ENCODE measurements around the gene BTBD3.

BTBD3 gene

GRCh38 chr20:11918391-11918845 lies 725 bp downstream of the BTBD3 start:
- no peak for DNase-seq (ENCODE audit: low read depth)

- no peak for DNase-seq (ENCODE audit: low read depth)
These were observed 1.3 kb downstream of the BTBD3 start for GRCh38 chr20:11918981-11919380.

GRCh38 chr20:11919581-11919980 lies 1.9 kb downstream of the BTBD3 start:
- DNase-seq (ENCODE audit: low read depth), result no peak

- DNase-seq (ENCODE audit: low read depth), result no peak
These were observed 2.4 kb downstream of the BTBD3 start for GRCh38 chr20:11920083-11920482.

GRCh38 chr20:11921321-11921720 lies 3.6 kb downstream of the BTBD3 start:
- no peak for DNase-seq (ENCODE audit: low read depth)

GRCh38 chr20:11922561-11922960 lies 4.9 kb downstream of the BTBD3 start:
- DNase-seq (ENCODE audit: low read depth), result no peak

GRCh38 chr20:11924923-11925322 lies 7.2 kb downstream of the BTBD3 start:
- no peak for DNase-seq (ENCODE audit: low read depth)

- DNase-seq (ENCODE audit: low read depth), result no peak
These were observed 8.8 kb downstream of the BTBD3 start for GRCh38 chr20:11926292-11926998.

- no peak for DNase-seq (ENCODE audit: low read depth)
These were observed 12.3 kb downstream of the BTBD3 start for GRCh38 chr20:11929947-11930346.

GRCh38 chr20:11935212-11936154 lies 17.8 kb downstream of the BTBD3 start:
- DNase-seq (ENCODE audit: low read depth), result no peak

GRCh38 chr20:11936157-11936556 lies 18.5 kb downstream of the BTBD3 start:
- no peak for DNase-seq (ENCODE audit: low read depth)

- no peak for DNase-seq (ENCODE audit: low read depth)
These were observed 19.5 kb downstream of the BTBD3 start for GRCh38 chr20:11937230-11937629.

GRCh38 chr20:11941593-11942246 lies 24.0 kb downstream of the BTBD3 start:
- DNase-seq (ENCODE audit: low read depth), result no peak

- no peak for DNase-seq (ENCODE audit: low read depth)
These were observed 26.1 kb downstream of the BTBD3 start for GRCh38 chr20:11943778-11944177.

GRCh38 chr20:11948806-11949205 lies 31.1 kb downstream of the BTBD3 start:
- no peak for DNase-seq (ENCODE audit: low read depth)

GRCh38 chr20:11949711-11950110 lies 32.0 kb downstream of the BTBD3 start:
- no peak for DNase-seq (ENCODE audit: low read depth)

- DNase-seq (ENCODE audit: low read depth), result no peak
These were observed 34.0 kb downstream of the BTBD3 start for GRCh38 chr20:11951696-11952095.

- DNase-seq (ENCODE audit: low read depth), result no peak
These were observed 34.9 kb downstream of the BTBD3 start for GRCh38 chr20:11952639-11953038.

GRCh38 chr20:11957911-11958310 lies 40.2 kb downstream of the BTBD3 start:
- DNase-seq (ENCODE audit: low read depth), result no peak

GRCh38 chr20:11958855-11959254 lies 41.2 kb downstream of the BTBD3 start:
- DNase-seq (ENCODE audit: low read depth), result no peak

GRCh38 chr20:11965602-11966001 lies 47.9 kb downstream of the BTBD3 start:
- no peak for DNase-seq (ENCODE audit: low read depth)

GRCh38 chr20:11966186-11966585 lies 48.5 kb downstream of the BTBD3 start:
- no peak for DNase-seq (ENCODE audit: low read depth)
